Measurements from ENCODE around the gene ZNF334. TPM values are rescaled to one million over a fixed set of nuclear protein-coding genes. Genes with fewer than 3 reads are reported as not detected.

Gene ZNF334
- total RNA-seq, 4 donors from 2014 or later = 12.2 to 15.7 (median 14.2) TPM

DNA sequence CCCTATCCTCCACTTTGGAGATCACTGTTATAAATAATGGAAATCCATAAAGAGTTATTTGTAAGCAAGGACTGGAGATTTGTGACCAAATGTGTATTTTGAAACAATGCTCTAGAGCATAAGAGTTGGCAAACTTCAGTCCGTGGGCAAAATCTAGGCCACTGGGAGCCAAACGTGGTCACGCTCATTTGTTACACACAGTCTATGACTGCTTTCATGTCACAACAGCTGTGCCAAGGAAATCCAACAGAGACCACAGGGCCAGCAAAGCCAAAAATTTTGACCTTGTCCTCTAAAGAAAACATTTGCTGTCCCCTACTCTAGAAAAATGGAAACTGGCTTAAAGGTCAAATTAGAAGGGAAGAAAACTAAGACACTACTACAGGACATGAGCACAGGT is 7.9 kb downstream of the ZNF334 start:
- H3K27me3 ChIP-seq = no peaks in the 10 kb centered on the region
- no peaks in the 10 kb centered on the region for H3K4me1 ChIP-seq
- no peaks in the 10 kb centered on the region for H3K9me3 ChIP-seq
- intact Hi-C loops (cut with DNase I) = no loop called here
- no peak overlapping the region for H3K4me3 ChIP-seq (replicated peaks in 1 of 3)
- no peaks in the 10 kb centered on the region for H3K36me3 ChIP-seq
- no peak for DNase-seq
- WGBS, 2 donors = 90 to 94% methylated on average over 3 of the region's 3 CpGs
- TF ChIP-seq, protein P1, sequence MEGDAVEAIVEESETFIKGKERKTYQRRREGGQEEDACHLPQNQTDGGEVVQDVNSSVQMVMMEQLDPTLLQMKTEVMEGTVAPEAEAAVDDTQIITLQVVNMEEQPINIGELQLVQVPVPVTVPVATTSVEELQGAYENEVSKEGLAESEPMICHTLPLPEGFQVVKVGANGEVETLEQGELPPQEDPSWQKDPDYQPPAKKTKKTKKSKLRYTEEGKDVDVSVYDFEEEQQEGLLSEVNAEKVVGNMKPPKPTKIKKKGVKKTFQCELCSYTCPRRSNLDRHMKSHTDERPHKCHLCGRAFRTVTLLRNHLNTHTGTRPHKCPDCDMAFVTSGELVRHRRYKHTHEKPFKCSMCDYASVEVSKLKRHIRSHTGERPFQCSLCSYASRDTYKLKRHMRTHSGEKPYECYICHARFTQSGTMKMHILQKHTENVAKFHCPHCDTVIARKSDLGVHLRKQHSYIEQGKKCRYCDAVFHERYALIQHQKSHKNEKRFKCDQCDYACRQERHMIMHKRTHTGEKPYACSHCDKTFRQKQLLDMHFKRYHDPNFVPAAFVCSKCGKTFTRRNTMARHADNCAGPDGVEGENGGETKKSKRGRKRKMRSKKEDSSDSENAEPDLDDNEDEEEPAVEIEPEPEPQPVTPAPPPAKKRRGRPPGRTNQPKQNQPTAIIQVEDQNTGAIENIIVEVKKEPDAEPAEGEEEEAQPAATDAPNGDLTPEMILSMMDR (IDR thresholded peaks at IDR 0.05) = no peak
- no peak for TF ChIP-seq POLR2A (IDR thresholded peaks at IDR 0.05)
- H3K27ac ChIP-seq = no peak overlapping the region

DNA sequence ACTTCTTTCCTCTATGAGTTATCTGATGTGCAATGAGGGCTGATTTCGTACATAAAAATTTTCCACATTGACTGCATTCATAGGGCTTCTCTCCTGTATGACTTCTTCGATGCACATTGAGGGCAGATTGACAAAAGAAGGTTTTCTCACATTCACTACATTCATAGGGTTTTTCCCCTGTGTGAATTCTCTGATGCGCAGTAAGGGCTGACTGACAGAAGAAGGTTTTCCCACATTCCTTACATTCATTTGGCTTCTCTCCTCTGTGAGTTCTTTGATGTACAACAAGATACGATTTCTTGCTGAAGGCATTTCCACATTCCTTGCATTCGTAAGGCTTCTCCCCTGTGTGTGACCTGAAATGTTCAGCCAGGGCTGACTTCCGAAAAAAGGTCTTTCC is 11.4 kb downstream of the ZNF334 start:
- no peaks in the 10 kb centered on the region for H3K9me3 ChIP-seq
- no peaks in the 10 kb centered on the region for H3K36me3 ChIP-seq
- H3K27ac ChIP-seq = no peak overlapping the region
- no peaks in the 10 kb centered on the region for H3K27me3 ChIP-seq
- DNase-seq = no peak
- H3K4me3 ChIP-seq (replicated peaks in 1 of 3) = no peak overlapping the region
- intact Hi-C loops (cut with DNase I) = no loop called here
- no peak for TF ChIP-seq POLR2A (IDR thresholded peaks at IDR 0.05)
- TF ChIP-seq, protein P1 (IDR thresholded peaks at IDR 0.05) = no peak
- 95% methylated on average over 6 of the region's 6 CpGs for WGBS, 2 donors
- H3K4me1 ChIP-seq = no peaks in the 10 kb centered on the region

DNA sequence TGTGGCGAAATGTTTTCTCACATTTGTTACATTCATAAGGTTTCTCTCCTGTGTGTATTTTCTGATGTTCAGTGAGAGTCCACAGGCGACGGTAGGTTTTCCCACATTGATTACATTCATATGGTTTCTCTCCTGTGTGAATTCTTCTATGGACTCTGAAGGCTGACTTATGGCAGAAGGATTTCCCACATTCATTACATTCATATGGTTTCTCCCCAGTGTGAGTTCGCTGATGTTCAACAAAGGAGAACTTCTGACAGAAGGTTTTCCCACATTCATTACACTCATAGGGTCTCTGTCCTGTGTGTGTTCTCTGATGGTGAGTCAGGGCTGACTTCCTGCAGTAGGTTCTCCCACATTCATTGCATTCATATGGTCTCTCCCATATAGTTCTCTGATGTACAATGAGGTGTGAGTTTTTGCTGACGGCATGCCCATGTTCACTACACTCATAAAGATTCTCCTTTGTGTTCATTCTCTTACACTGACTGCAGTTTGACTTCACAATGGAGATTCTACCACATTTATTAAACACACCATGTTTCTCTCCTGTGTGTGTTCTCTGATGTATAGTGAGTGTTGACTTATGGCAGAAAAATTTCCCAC is 11.9 kb downstream of the ZNF334 start:
- intact Hi-C loops (cut with DNase I) = no loop called here
- Histone ChIP-seq H3K4me1 (no peaks in the 10 kb centered on the region), H3K36me3 (no peaks in the 10 kb centered on the region), H3K4me3 (replicated peaks in 1 of 3) (no peak overlapping the region), H3K27ac (no peak overlapping the region), H3K9me3 (no peaks in the 10 kb centered on the region), H3K27me3 (no peaks in the 10 kb centered on the region)
- no peak for DNase-seq
- TF ChIP-seq, protein P1 (IDR thresholded peaks at IDR 0.05) = no peak
- TF ChIP-seq POLR2A (IDR thresholded peaks at IDR 0.05) = no peak
- WGBS, 2 donors = 96% methylated on average over 5 of the region's 5 CpGs

DNA sequence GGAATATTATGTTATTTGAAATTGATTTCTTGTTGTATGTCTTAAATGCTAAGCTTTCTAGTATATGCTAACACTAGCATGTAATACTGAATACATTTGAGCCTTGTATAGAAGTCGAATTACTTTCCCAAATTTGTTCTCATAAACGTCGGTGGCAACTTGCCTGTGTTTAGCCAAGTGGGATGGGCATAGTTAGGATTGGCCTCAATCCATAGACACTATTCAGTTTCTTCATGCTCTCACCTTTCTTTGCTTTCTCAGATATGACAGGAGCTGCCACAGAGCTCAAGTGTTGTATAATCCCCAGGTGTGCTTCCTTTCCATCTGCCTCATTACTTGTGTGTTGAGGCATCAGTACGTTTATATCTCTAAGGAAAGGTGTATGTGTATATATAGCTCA is 19.3 kb downstream of the ZNF334 start:
- no peak for TF ChIP-seq POLR2A (IDR thresholded peaks at IDR 0.05)
- TF ChIP-seq, protein P1 (IDR thresholded peaks at IDR 0.05) = no peak
- Histone ChIP-seq H3K27ac (no peak overlapping the region), H3K9me3 (no peaks in the 10 kb centered on the region), H3K4me1 (no peaks in the 10 kb centered on the region), H3K4me3 (replicated peaks in 1 of 3) (no peak overlapping the region), H3K36me3 (no peaks in the 10 kb centered on the region), H3K27me3 (no peaks in the 10 kb centered on the region)
- WGBS, 2 donors = 90% methylated on average over 4 of the region's 4 CpGs
- DNase-seq = no peak
- intact Hi-C loops (cut with DNase I) = no loop called here

DNA sequence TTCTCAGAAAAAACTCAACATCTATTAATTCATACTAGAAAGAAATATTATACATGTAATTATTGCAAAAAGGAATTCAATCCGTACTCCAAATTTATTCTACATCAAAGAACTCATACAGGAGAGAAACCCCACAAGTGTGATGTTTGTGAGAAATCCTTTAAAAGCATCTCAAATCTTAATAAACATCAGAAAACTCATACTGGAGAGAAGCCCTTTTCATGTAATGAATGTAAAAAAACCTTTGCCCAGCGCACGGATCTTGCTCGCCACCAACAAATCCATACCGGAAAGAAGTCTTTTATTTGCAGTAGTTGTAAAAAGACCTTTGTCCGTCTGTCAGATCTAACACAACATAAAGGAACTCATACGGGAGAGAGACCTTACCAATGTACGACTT is 22.0 kb downstream of the ZNF334 start:
- TF ChIP-seq, protein P1 (IDR thresholded peaks at IDR 0.05) = no peak
- no peak for TF ChIP-seq POLR2A (IDR thresholded peaks at IDR 0.05)
- no peak for DNase-seq
- H3K9me3 ChIP-seq = no peaks in the 10 kb centered on the region
- H3K27ac ChIP-seq = no peak overlapping the region
- H3K36me3 ChIP-seq = no peaks in the 10 kb centered on the region
- H3K4me3 ChIP-seq (replicated peaks in 1 of 3) = no peak overlapping the region
- no peaks in the 10 kb centered on the region for H3K27me3 ChIP-seq
- intact Hi-C loops (cut with DNase I) = no loop called here
- H3K4me1 ChIP-seq = no peaks in the 10 kb centered on the region
- 88 to 89% methylated on average over 8 of the region's 8 CpGs for WGBS, 2 donors
